Stimulated activated CD4-positive, alpha-beta T cell treated with anti-CD3 and anti-CD28 coated beads, TNF-alpha, amount 100 ng/mL, for 48 hours (primary cell): ENCODE measurements around the gene RERE.
A peak's percentile ranks its signal among the peaks of the same experiment; 100 is the strongest.

Experiments used
- DNase-seq, 3 donors: peaks; one replicate each; pipeline ENCODE4 v3.0.0-alpha.2; 2020; ENCODE audit warnings: low read depth in 3 of 3

Gene RERE

GRCh38 chr1:8427493-8427892, 389.9 kb downstream of the RERE start:
- DNase-seq: no peak

GRCh38 chr1:8426996-8427395, 390.4 kb downstream of the RERE start:
- DNase-seq: no peak

GRCh38 chr1:8425781-8426161, 391.7 kb downstream of the RERE start:
- DNase-seq: no peak

- DNase-seq: no peak
Observed at GRCh38 chr1:8425150-8425780, 392.2 kb downstream of the RERE start.

- DNase-seq: peak in 2 of 3 donors; percentile 26
Observed at GRCh38 chr1:8424539-8425116, 392.8 kb downstream of the RERE start.

GRCh38 chr1:8423692-8424538, 393.5 kb downstream of the RERE start:
- peak in 2 of 3 donors; percentile 45 to 48 for DNase-seq

GRCh38 chr1:8423269-8423691, 394.2 kb downstream of the RERE start:
- DNase-seq: peak in 1 of 3 donors; percentile 16

GRCh38 chr1:8422510-8423268, 394.8 kb downstream of the RERE start:
- DNase-seq: no peak

GRCh38 chr1:8421721-8422120, 395.7 kb downstream of the RERE start:
- no peak for DNase-seq

GRCh38 chr1:8420318-8420717, 397.1 kb downstream of the RERE start:
- no peak for DNase-seq

- no peak for DNase-seq
Observed at GRCh38 chr1:8419861-8420260, 397.6 kb downstream of the RERE start.

GRCh38 chr1:8419172-8419571, 398.3 kb downstream of the RERE start:
- DNase-seq: no peak

- DNase-seq: no peak
Observed at GRCh38 chr1:8418301-8418700, 399.1 kb downstream of the RERE start.

- DNase-seq: no peak
Observed at GRCh38 chr1:8417625-8418024, 399.8 kb downstream of the RERE start.

GRCh38 chr1:8416881-8417280, 400.6 kb downstream of the RERE start:
- DNase-seq: no peak

GRCh38 chr1:8415526-8416278, 401.7 kb downstream of the RERE start:
- DNase-seq: no peak

- DNase-seq: no peak
Observed at GRCh38 chr1:8412183-8412831, 405.1 kb downstream of the RERE start.

- DNase-seq: no peak
Observed at GRCh38 chr1:8411803-8412182, 405.6 kb downstream of the RERE start.

- no peak for DNase-seq
Observed at GRCh38 chr1:8410791-8411190, 406.6 kb downstream of the RERE start.

- no peak for DNase-seq
Observed at GRCh38 chr1:8409606-8410005, 407.8 kb downstream of the RERE start.

GRCh38 chr1:8409106-8409505, 408.3 kb downstream of the RERE start:
- no peak for DNase-seq
